Progenitor cell of endocrine pancreas (in vitro differentiated cells): ENCODE measurements around the gene PPP2R3B. TPM values are rescaled to one million over a fixed set of nuclear protein-coding genes. Genes with fewer than 3 reads are reported as not detected.

ENCODE experiments used
- DNase-seq: peaks from one replicate; pipeline ENCODE4 v3.0.0; 2021; ENCODE audit warnings: low spot score; ENCODE audit not compliant: unreplicated experiment
- H3K27ac Mint-ChIP-seq: 2 replicates; pipeline ENCODE4 v1.8.0; 2021; ENCODE audit warnings: mild to moderate bottlenecking, moderate library complexity, mixed read lengths
- H3K27me3 Mint-ChIP-seq: 2 replicates; pipeline ENCODE4 v1.8.0; 2021; ENCODE audit warnings: mixed read lengths
- H3K36me3 Mint-ChIP-seq: 2 replicates; pipeline ENCODE4 v1.8.0; 2022; ENCODE audit warnings: mixed read lengths; ENCODE audit not compliant: insufficient read depth
- H3K4me1 Mint-ChIP-seq: 2 replicates; pipeline ENCODE4 v1.8.0; 2021; ENCODE audit warnings: low read depth, mixed read lengths
- H3K4me3 Mint-ChIP-seq: 2 replicates; pipeline ENCODE4 v1.8.0; 2021; ENCODE audit warnings: low read depth, mild to moderate bottlenecking, moderate library complexity, mixed read lengths
- H3K9me3 Mint-ChIP-seq: 2 replicates; pipeline ENCODE4 v1.8.0; 2021; ENCODE audit warnings: low read depth, mixed read lengths
- CTCF ChIP-seq: fragments of 200-600 bp; sonication (generic); IDR thresholded peaks from one replicate; pipeline ENCODE4 v1.5.0; 2021; ENCODE audit warnings: antibody characterized with exemption, mild to moderate bottlenecking; ENCODE audit not compliant: unreplicated experiment
- total RNA-seq: library from RNA; stranded (reverse); gene quantifications from 2 replicates; pipeline ENCODE4 v1.2.1, GENCODE V29; 2021

The PPP2R3B gene
- total RNA-seq, 1 donor from 2014 or later: 72.6 TPM

- Mint-ChIP-seq H3K4me1 (peaks cover 9% of the 10 kb centered on the region), H3K36me3 (peaks cover 3% of the 10 kb centered on the region), H3K27ac (peak overlapping the region; percentile 62), H3K27me3 (no peaks in the 10 kb centered on the region), H3K4me3 (peak overlapping the region; percentile 82), H3K9me3 (no peaks in the 10 kb centered on the region)
- no peak for TF ChIP-seq CTCF
- DNase-seq: no peak
Observed at GRCh38 chrX:320126-320783, 66.5 kb downstream of the PPP2R3B start.

GRCh38 chrX:319579-320125, 67.1 kb downstream of the PPP2R3B start:
- H3K27me3 Mint-ChIP-seq: no peaks in the 10 kb centered on the region
- H3K27ac Mint-ChIP-seq: no peak overlapping the region
- no peak for DNase-seq
- H3K9me3 Mint-ChIP-seq: no peaks in the 10 kb centered on the region
- peak overlapping the region; percentile 82 for H3K4me3 Mint-ChIP-seq
- H3K4me1 Mint-ChIP-seq: peaks cover 9% of the 10 kb centered on the region
- no peak for TF ChIP-seq CTCF
- H3K36me3 Mint-ChIP-seq: peaks cover 3% of the 10 kb centered on the region

GRCh38 chrX:318739-319578, 67.7 kb downstream of the PPP2R3B start, which contains the start of gene GTPBP6:
Gene GTPBP6, minus strand, starts transcription at chrX:318796. Its CDS starts 9 bp downstream, at chrX:318787.
- Mint-ChIP-seq H3K4me3 (peak within 1 kb of the TSS; percentile 92), H3K4me1 (peaks cover 9% of the 10 kb centered on the region), H3K27me3 (no peaks in the 10 kb centered on the region), H3K36me3 (peaks cover 3% of the 10 kb centered on the region), H3K9me3 (no peaks in the 10 kb centered on the region), H3K27ac (peak within 1 kb of the TSS; percentile 99)
- peak; percentile 98 for DNase-seq
- no peak for TF ChIP-seq CTCF

GRCh38 chrX:318068-318738, 68.5 kb downstream of the PPP2R3B start:
- H3K4me1 Mint-ChIP-seq: peaks cover 8% of the 10 kb centered on the region
- peaks cover 7% of the 10 kb centered on the region for H3K36me3 Mint-ChIP-seq
- no peaks in the 10 kb centered on the region for H3K27me3 Mint-ChIP-seq
- peak; percentile 91 for DNase-seq
- no peak for TF ChIP-seq CTCF
- H3K4me3 Mint-ChIP-seq: peak overlapping the region; percentile 92
- peak overlapping the region; percentile 99 for H3K27ac Mint-ChIP-seq
- no peaks in the 10 kb centered on the region for H3K9me3 Mint-ChIP-seq
